ENCODE data around the gene DIP2B.

Gene DIP2B

DNA sequence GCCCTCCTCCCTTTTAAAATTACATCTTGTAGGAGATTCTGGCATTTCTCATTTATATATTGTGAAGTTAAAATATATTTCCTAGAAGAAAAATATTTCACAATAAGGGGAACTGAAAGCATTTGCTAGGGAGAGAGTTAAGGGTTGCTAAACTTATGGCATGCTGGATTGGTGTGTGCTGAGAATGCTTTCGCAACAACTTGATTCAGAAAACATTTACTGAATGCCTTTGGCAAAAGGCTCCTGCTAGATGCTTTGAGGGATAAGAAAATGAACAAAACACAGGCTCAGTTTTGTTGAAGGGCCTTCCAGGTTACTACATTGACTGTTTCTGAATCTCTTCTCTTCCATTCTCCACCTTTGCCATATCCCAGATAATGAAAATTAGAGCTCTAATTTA, 67.5 kb downstream of the DIP2B start:
- TF ChIP-seq CTCF (IDR thresholded peaks at IDR 0.05; ENCODE audit: control insufficient read depth, extremely low read depth, insufficient read depth), result no peak
- H3K4me3 ChIP-seq (ENCODE audit: low read depth, low read length), result no peak overlapping the region
- DNase-seq (ENCODE audit: low read depth), result no peak

GRCh38 chr12:50572760-50573159, 68.0 kb downstream of the DIP2B start:
- no peak for DNase-seq (ENCODE audit: low read depth)
- no peak overlapping the region for H3K4me3 ChIP-seq (ENCODE audit: low read depth, low read length)
- no peak for TF ChIP-seq CTCF (IDR thresholded peaks at IDR 0.05; ENCODE audit: control insufficient read depth, extremely low read depth, insufficient read depth)

GRCh38 chr12:50573271-50573670, 68.5 kb downstream of the DIP2B start:
- no peak for TF ChIP-seq CTCF (IDR thresholded peaks at IDR 0.05; ENCODE audit: control insufficient read depth, extremely low read depth, insufficient read depth)
- no peak for DNase-seq (ENCODE audit: low read depth)
- no peak overlapping the region for H3K4me3 ChIP-seq (ENCODE audit: low read depth, low read length)

DNA sequence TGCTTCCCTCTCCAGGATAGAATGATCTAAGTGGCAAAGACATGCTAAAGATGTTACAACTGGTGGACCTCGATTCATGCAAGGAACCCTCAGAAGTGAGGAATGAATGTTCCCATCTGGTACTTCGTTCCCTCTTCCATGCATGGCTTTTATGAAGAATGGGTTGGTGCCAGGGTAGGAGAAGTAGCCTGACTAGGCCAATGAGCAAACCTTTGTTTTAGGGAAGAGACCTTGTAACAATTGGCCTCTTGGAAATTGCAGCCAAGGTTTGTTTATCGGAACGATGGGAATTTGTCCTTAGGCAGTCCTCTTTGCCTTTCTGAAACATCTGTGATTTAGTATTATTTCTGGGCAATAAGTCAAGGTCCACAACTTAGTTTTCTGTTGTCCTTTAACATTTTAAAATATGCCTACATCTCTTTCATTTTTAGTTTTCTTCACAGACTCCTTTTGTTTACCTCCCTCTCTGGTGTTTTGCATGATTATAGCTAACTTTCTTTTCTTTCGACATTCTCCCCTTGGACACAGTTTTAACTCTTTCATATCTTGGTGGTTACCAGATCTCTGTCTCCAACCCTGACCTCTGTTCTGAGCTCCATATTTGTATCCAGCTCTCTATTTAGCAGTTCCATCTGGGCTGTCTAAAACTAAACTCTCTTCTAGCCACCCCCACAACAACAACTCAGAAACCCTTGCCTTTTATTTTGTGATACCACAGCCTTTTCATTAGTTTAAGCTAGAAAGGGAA, 70.0 kb downstream of the DIP2B start:
- no peak for TF ChIP-seq CTCF (IDR thresholded peaks at IDR 0.05; ENCODE audit: control insufficient read depth, extremely low read depth, insufficient read depth)
- H3K4me3 ChIP-seq (ENCODE audit: low read depth, low read length), result no peak overlapping the region
- DNase-seq (ENCODE audit: low read depth), result no peak

GRCh38 chr12:50579757-50580267, 75.0 kb downstream of the DIP2B start:
- H3K4me3 ChIP-seq (ENCODE audit: low read depth, low read length), result no peak overlapping the region
- no peak for DNase-seq (ENCODE audit: low read depth)

GRCh38 chr12:50580436-50580835, 75.7 kb downstream of the DIP2B start:
- no peak overlapping the region for H3K4me3 ChIP-seq (ENCODE audit: low read depth, low read length)
- no peak for TF ChIP-seq CTCF (IDR thresholded peaks at IDR 0.05; ENCODE audit: control insufficient read depth, extremely low read depth, insufficient read depth)
- DNase-seq (ENCODE audit: low read depth), result no peak

More at GRCh38 chr12:50579757-50580267, 75.0 kb downstream of the DIP2B start:
- TF ChIP-seq CTCF (IDR thresholded peaks at IDR 0.05; ENCODE audit: control insufficient read depth, extremely low read depth, insufficient read depth), result no peak
